MM.1S (cell line): ENCODE results near the gene BRS3.

Source experiments
- EZH2 ChIP-seq: fragments of 300-600 bp; sonication (generic); optimal IDR thresholded peaks from 2 replicates; pipeline ENCODE3; 2017; ENCODE audit warnings: low read depth, mild to moderate bottlenecking, antibody characterized with exemption, low read length, mixed read lengths
- EZH2phosphoT487 ChIP-seq: fragments of 300-600 bp; sonication (generic); IDR thresholded peaks from 2 replicates; pipeline ENCODE4 v1.6.1; 2018; ENCODE audit warnings: antibody characterized with exemption, low read length
- TF ChIP-seq, protein P1 (sequence below): fragments of 300-600 bp; sonication (generic); IDR thresholded peaks from 2 replicates; pipeline ENCODE4 v1.5.1; 2016; ENCODE audit warnings: antibody characterized with exemption, low read length, mixed read lengths

GRCh38 chrX:136523770-136524169 lies 36.0 kb downstream of the BRS3 start:
- TF ChIP-seq, protein P1, sequence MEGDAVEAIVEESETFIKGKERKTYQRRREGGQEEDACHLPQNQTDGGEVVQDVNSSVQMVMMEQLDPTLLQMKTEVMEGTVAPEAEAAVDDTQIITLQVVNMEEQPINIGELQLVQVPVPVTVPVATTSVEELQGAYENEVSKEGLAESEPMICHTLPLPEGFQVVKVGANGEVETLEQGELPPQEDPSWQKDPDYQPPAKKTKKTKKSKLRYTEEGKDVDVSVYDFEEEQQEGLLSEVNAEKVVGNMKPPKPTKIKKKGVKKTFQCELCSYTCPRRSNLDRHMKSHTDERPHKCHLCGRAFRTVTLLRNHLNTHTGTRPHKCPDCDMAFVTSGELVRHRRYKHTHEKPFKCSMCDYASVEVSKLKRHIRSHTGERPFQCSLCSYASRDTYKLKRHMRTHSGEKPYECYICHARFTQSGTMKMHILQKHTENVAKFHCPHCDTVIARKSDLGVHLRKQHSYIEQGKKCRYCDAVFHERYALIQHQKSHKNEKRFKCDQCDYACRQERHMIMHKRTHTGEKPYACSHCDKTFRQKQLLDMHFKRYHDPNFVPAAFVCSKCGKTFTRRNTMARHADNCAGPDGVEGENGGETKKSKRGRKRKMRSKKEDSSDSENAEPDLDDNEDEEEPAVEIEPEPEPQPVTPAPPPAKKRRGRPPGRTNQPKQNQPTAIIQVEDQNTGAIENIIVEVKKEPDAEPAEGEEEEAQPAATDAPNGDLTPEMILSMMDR = no peak
- TF ChIP-seq EZH2 = no peak
- TF ChIP-seq EZH2phosphoT487 = no peak
